Ovary (tissue), 10 donors: ENCODE measurements around the gene SOX3. TPM values are rescaled to one million over a fixed set of nuclear protein-coding genes. Genes with fewer than 3 reads are reported as not detected.

Source experiments
- DNase-seq, 5 donors: peaks; one replicate each; pipeline ENCODE4 v3.0.0-alpha.2; 2019 to 2020
- H3K27ac ChIP-seq, 2 donors: fragments of 200-600 bp; one replicate each; pipeline versions ENCODE4 v1.5.1 to v1.8.0; 2019 to 2022
- H3K27me3 ChIP-seq: fragments of 200-600 bp; one replicate; pipeline ENCODE4 v1.8.0; 2022
- H3K36me3 ChIP-seq: fragments of 200-600 bp; sonication (generic); one replicate; pipeline ENCODE4 v1.5.1; 2019
- H3K4me1 ChIP-seq: one replicate; pipeline ENCODE4 v1.8.1; 2013; ENCODE audit warnings: mild to moderate bottlenecking, moderate library complexity; ENCODE audit not compliant: insufficient read depth
- H3K4me3 ChIP-seq: fragments of 200-600 bp; sonication (generic); one replicate; pipeline ENCODE4 v1.5.1; 2017
- H3K9me3 ChIP-seq, 2 donors: fragments of 200-600 bp in 1 of 2; sonication (generic) in 1 of 2; one replicate each; pipeline versions ENCODE4 v1.5.1 to v1.8.1; 2013 to 2019; ENCODE audit warnings: mild to moderate bottlenecking in 1 of 2, moderate library complexity in 1 of 2
- CTCF ChIP-seq, 3 donors: fragments of 450-650 bp in 2 of 3; fragments of 200-600 bp in 1 of 3; IDR thresholded peaks; one replicate each; pipeline versions ENCODE4 v1.5.1 to v1.8.0; 2016 to 2022; ENCODE audit warnings: antibody characterized with exemption in 3 of 3, mild to moderate bottlenecking in 1 of 3
- EP300 ChIP-seq: sonication (generic); formaldehyde crosslinking; IDR thresholded peaks from one replicate; pipeline ENCODE4 v1.6.1; 2017; ENCODE audit warnings: antibody characterized with exemption
- POLR2A ChIP-seq: fragments of 450-650 bp; IDR thresholded peaks from one replicate; pipeline ENCODE4 v1.6.1; 2017; ENCODE audit warnings: antibody characterized with exemption, mild to moderate bottlenecking, moderate library complexity
- WGBS, 3 donors: extraction: QIAGEN DNeasy Blood & Tissue Kit in 1 of 3; methylation state at CpG; one replicate each; pipeline versions ENCODE4 v1.1.5 to v1.1.7; 2013 to 2017; 5-methylcytosine and 5-hydroxymethylcytosine counted together
- intact Hi-C, 4 donors: fragments of 100-400 bp; cut with DNase I; formaldehyde crosslinking; loops; one replicate each; pipeline versions ENCODE4 v1.11.0 to v1.15.1; 2022 to 2023
- long read RNA-seq, 3 donors: library from polyadenylated mRNA in 2 of 3; unstranded in 2 of 3; transcript quantifications; one replicate each; pipeline ENCODE4 v2.0.0 and lab custom pipeline, GENCODE V29; 2021 to 2026
- polyA plus RNA-seq, 2 donors: library from polyadenylated mRNA; stranded (reverse); fragments of 200-250 nt in 1 of 2; fragments of 350-450 nt in 1 of 2; fragmentation: Illumina TruSeq in 1 of 2; extraction: RNeasy Lipid Tissue Mini Kit (QIAGEN cat#74804) in 1 of 2; gene quantifications; one replicate each; pipeline ENCODE4 v1.2.3, GENCODE V29; 2013 to 2014
- total RNA-seq, 7 donors: library from RNA; depleted of rRNA in 2 of 7; stranded (reverse); fragments of >200 nt in 2 of 7; fragmentation: NEBNext Ultra II Directional in 3 of 7; extraction: Animal tissue kit (Norgen Biotek cat#: 25700) in 3 of 7; gene quantifications; one replicate each; pipeline versions ENCODE4 v1.1.0 to v1.2.4, GENCODE V29; 2016 to 2023
- donor health status: DM: no; HTN: no; CAD: no; lungs with moderate emphysema.
- donor health status: DM: no; HTN: no; CAD: no.
- donor health status: Bipolar disorder and iron deficiency.
- donor health status: DM: yes; HTN: yes; CAD: no.
- donor health status: DM: no; HTN: no; CAD: no.
- donor health status: DM: yes; HTN: yes; CAD: no.

Gene SOX3
- total RNA-seq (1 to 10 TPM in 3 of 7 donors, under 1 TPM in 2, not detected in 2; 0.10 to 9.7 (median 2.1) TPM), polyA plus RNA-seq (under 1 TPM in 1 of 2 donors, not detected in 1; 0.04 TPM)
- long read RNA-seq, donor 1: 0 reads
- long read RNA-seq, donor 2, partial matches to known transcripts: 0 of 1 reads
- long read RNA-seq, donor 2, other reads (novel, unspliced or antisense): 0 of 1 reads
- long read RNA-seq, donor 3, partial matches to known transcripts: 0 of 1 reads
- long read RNA-seq, donor 3, other reads (novel, unspliced or antisense): 0 of 1 reads

- Histone ChIP-seq H3K36me3 (no peaks in the 10 kb centered on the region), H3K27me3 (no peaks in the 10 kb centered on the region), H3K4me3 (no peak within 1 kb of the TSS), H3K4me1 (no peaks in the 10 kb centered on the region), H3K27ac (no peak within 1 kb of the TSS), H3K9me3 (no peaks in the 10 kb centered on the region)
- WGBS, 3 donors: 30 to 41% (median 39%) methylated on average over 72 to 87 of the region's 87 CpGs
- intact Hi-C loops: no loop called here
- no peak for DNase-seq
- TF ChIP-seq POLR2A: no peak
- TF ChIP-seq CTCF (IDR thresholded peaks at IDR 0.05): no peak
- TF ChIP-seq EP300: no peak
Observed at GRCh38 chrX:140504371-140505324, at the start of gene SOX3. SOX3 (minus strand) TSS chrX:140505069; CDS start chrX:140505060, 9 bp downstream.

- TF ChIP-seq EP300 (no peak), POLR2A (no peak), CTCF (IDR thresholded peaks at IDR 0.05) (no peak)
- Histone ChIP-seq H3K9me3 (no peaks in the 10 kb centered on the region), H3K4me1 (no peaks in the 10 kb centered on the region), H3K27ac (no peak overlapping the region), H3K36me3 (no peaks in the 10 kb centered on the region), H3K27me3 (no peaks in the 10 kb centered on the region), H3K4me3 (no peak overlapping the region)
- DNase-seq: no peak
- 59 to 84% (median 73%) methylated on average over 1 of the region's 1 CpG for WGBS, 3 donors
- intact Hi-C loops: no loop called here
Observed at GRCh38 chrX:140548985-140549384, 44.1 kb upstream of the SOX3 start.

GRCh38 chrX:140526171-140526570, 21.3 kb upstream of the SOX3 start:
- Histone ChIP-seq H3K4me1 (no peaks in the 10 kb centered on the region), H3K27me3 (no peaks in the 10 kb centered on the region), H3K36me3 (no peaks in the 10 kb centered on the region), H3K4me3 (no peak overlapping the region), H3K9me3 (no peaks in the 10 kb centered on the region), H3K27ac (no peak overlapping the region)
- intact Hi-C loops: no loop called here
- DNase-seq: no peak
- 45 to 55% (median 47%) methylated on average over 5 of the region's 5 CpGs for WGBS, 3 donors
- TF ChIP-seq EP300 (no peak), CTCF (IDR thresholded peaks at IDR 0.05) (no peak), POLR2A (no peak)

- no peaks in the 10 kb centered on the region for H3K9me3 ChIP-seq
- H3K4me3 ChIP-seq: no peak overlapping the region
- H3K36me3 ChIP-seq: no peaks in the 10 kb centered on the region
- TF ChIP-seq EP300 (no peak), CTCF (IDR thresholded peaks at IDR 0.05) (no peak), POLR2A (no peak)
- H3K4me1 ChIP-seq: no peaks in the 10 kb centered on the region
- intact Hi-C loops: no loop called here
- 8 to 12% (median 9%) methylated on average over 2 of the region's 2 CpGs for WGBS, 3 donors
- no peaks in the 10 kb centered on the region for H3K27me3 ChIP-seq
- no peak for DNase-seq
- no peak overlapping the region for H3K27ac ChIP-seq
Observed at GRCh38 chrX:140525448-140525847, 20.6 kb upstream of the SOX3 start.
